Tibial nerve (tissue), 4 donors: ENCODE data around the gene CLEC3A. TPM values are rescaled to one million over a fixed set of nuclear protein-coding genes. Genes with fewer than 3 reads are reported as not detected.

Experiments
- DNase-seq, 2 donors: peaks; one replicate each; pipeline ENCODE4 v3.0.0-alpha.2; 2019; ENCODE audit warnings: low spot score in 2 of 2
- H3K27ac ChIP-seq, 4 donors: fragments of 200-600 bp; sonication (generic) in 3 of 4; one replicate each; pipeline ENCODE4 v1.5.1; 2017 to 2019; ENCODE audit warnings: mild to moderate bottlenecking in 1 of 4
- H3K27me3 ChIP-seq, 2 donors: fragments of 200-600 bp; sonication (generic) in 1 of 2; one replicate each; pipeline versions ENCODE4 v1.5.1 to v1.6.0; 2017 to 2019
- H3K36me3 ChIP-seq, 3 donors: fragments of 200-600 bp; sonication (generic); one replicate each; pipeline ENCODE4 v1.5.1; 2018 to 2019
- H3K4me1 ChIP-seq, 4 donors: fragments of 200-600 bp; sonication (generic) in 3 of 4; one replicate each; pipeline ENCODE4 v1.5.1; 2017 to 2019
- H3K4me3 ChIP-seq, 4 donors: fragments of 200-600 bp; sonication (generic) in 3 of 4; one replicate each; pipeline ENCODE4 v1.5.1; 2017 to 2019; ENCODE audit warnings: mild to moderate bottlenecking in 1 of 4, moderate library complexity in 1 of 4
- H3K9me3 ChIP-seq, 4 donors: fragments of 200-600 bp; sonication (generic) in 3 of 4; one replicate each; pipeline ENCODE4 v1.5.1; 2017 to 2019
- CTCF ChIP-seq, 5 experiments: fragments of 200-600 bp in 3 of 5; fragments of 450-650 bp in 2 of 5; sonication (generic) in 3 of 5; IDR thresholded peaks; one replicate each; pipeline ENCODE4 v1.5.1; 2016 to 2019; ENCODE audit warnings: antibody characterized with exemption in 5 of 5, mild to moderate bottlenecking in 3 of 5, moderate library complexity in 2 of 5
- EP300 ChIP-seq, 2 donors: sonication (generic); formaldehyde crosslinking; IDR thresholded peaks; one replicate each; pipeline ENCODE4 v1.6.1; 2017; ENCODE audit warnings: antibody characterized with exemption in 2 of 2, mild to moderate bottlenecking in 1 of 2
- POLR2A ChIP-seq, 2 donors: fragments of 450-650 bp; IDR thresholded peaks; one replicate each; pipeline ENCODE4 v1.6.1; 2017; ENCODE audit warnings: antibody characterized with exemption in 2 of 2, mild to moderate bottlenecking in 2 of 2, moderate library complexity in 2 of 2
- WGBS, 2 donors: methylation state at CpG; one replicate each; pipeline ENCODE4 v1.1.5; 2018; 5-methylcytosine and 5-hydroxymethylcytosine counted together
- total RNA-seq, 4 donors: library from RNA; depleted of rRNA; stranded (reverse); fragments of >200 nt; gene quantifications; one replicate each; pipeline ENCODE4 v1.1.0, GENCODE V29; 2016

The CLEC3A gene
- total RNA-seq, 4 donors from 2014 or later, result not detected

- WGBS, 2 donors, result 43 to 51% methylated on average over 4 of the region's 4 CpGs
- no peak for TF ChIP-seq POLR2A (IDR thresholded peaks at IDR 0.05)
- no peak for TF ChIP-seq EP300 (IDR thresholded peaks at IDR 0.05)
- TF ChIP-seq CTCF (IDR thresholded peaks at IDR 0.05), result no peak
- H3K27me3 ChIP-seq, result no peaks in the 10 kb centered on the region
- H3K4me3 ChIP-seq, result no peak overlapping the region
- no peak overlapping the region for H3K27ac ChIP-seq
- no peaks in the 10 kb centered on the region for H3K9me3 ChIP-seq
- no peak for DNase-seq
- no peaks in the 10 kb centered on the region for H3K4me1 ChIP-seq
- no peaks in the 10 kb centered on the region for H3K36me3 ChIP-seq
Observed at GRCh38 chr16:78065319-78065718, 43.0 kb downstream of the CLEC3A start.

- H3K9me3 ChIP-seq, result no peaks in the 10 kb centered on the region
- no peak for DNase-seq
- no peaks in the 10 kb centered on the region for H3K4me1 ChIP-seq
- H3K36me3 ChIP-seq, result no peaks in the 10 kb centered on the region
- TF ChIP-seq EP300 (IDR thresholded peaks at IDR 0.05) (no peak), POLR2A (IDR thresholded peaks at IDR 0.05) (no peak), CTCF (IDR thresholded peaks at IDR 0.05) (no peak)
- H3K27me3 ChIP-seq, result no peaks in the 10 kb centered on the region
- no peak overlapping the region for H3K4me3 ChIP-seq
- WGBS, 2 donors, result 92 to 97% methylated on average over 5 of the region's 5 CpGs
- H3K27ac ChIP-seq, result no peak overlapping the region
Observed at GRCh38 chr16:78069913-78070312, 47.6 kb downstream of the CLEC3A start.

DNA sequence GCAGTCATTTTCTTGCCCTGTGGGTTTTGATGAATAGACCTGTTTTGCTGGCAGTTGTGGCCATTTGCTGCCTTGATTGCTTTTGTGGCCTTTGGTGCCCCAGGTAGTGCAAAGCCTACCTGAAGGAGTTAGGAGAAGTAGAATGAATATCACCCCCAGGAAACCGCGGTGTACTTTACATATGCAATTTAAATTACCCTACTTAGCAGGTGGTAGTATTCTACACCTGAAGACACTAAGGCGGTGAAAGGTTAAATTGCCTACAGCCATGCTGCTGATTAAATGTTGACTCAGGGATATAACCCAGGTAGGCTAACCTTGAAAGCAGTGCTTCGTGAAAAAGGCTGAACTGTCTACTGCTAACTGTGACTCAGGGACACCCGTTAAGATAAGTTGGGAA, 49.9 kb downstream of the CLEC3A start:
- no peak for DNase-seq
- Histone ChIP-seq H3K27ac (no peak overlapping the region), H3K9me3 (no peaks in the 10 kb centered on the region), H3K4me1 (no peaks in the 10 kb centered on the region), H3K36me3 (no peaks in the 10 kb centered on the region), H3K4me3 (no peak overlapping the region), H3K27me3 (no peaks in the 10 kb centered on the region)
- 17 to 19% methylated on average over 5 of the region's 5 CpGs for WGBS, 2 donors
- TF ChIP-seq POLR2A (IDR thresholded peaks at IDR 0.05) (no peak), EP300 (IDR thresholded peaks at IDR 0.05) (no peak), CTCF (IDR thresholded peaks at IDR 0.05) (no peak)

DNA sequence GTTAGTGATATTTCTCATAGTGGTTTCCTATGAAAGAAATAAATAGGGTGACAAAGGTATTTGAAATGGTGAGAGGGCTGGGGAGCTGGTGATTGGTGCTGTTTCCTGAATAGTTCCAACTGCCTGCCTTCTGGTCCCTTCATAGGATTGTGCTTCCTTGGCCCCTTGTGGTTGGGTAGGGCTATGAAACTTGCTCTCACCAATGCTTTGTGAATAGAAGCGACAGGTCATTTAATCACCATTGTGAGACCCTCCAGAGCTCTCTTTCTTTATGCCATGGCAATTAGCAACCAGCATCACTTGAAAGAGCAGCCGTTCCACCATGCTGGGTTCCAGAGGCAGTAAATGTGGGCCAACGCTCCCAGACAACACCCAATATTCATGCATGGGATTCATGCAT, 53.5 kb downstream of the CLEC3A start:
- no peaks in the 10 kb centered on the region for H3K36me3 ChIP-seq
- no peaks in the 10 kb centered on the region for H3K9me3 ChIP-seq
- TF ChIP-seq EP300 (IDR thresholded peaks at IDR 0.05) (no peak), CTCF (IDR thresholded peaks at IDR 0.05) (no peak), POLR2A (IDR thresholded peaks at IDR 0.05) (no peak)
- WGBS, 2 donors, result 25 to 51% methylated on average over 3 of the region's 3 CpGs
- DNase-seq, result no peak
- no peaks in the 10 kb centered on the region for H3K27me3 ChIP-seq
- no peaks in the 10 kb centered on the region for H3K4me1 ChIP-seq
- no peak overlapping the region for H3K4me3 ChIP-seq
- no peak overlapping the region for H3K27ac ChIP-seq

- 87 to 91% methylated on average over 4 of the region's 4 CpGs for WGBS, 2 donors
- Histone ChIP-seq H3K27me3 (no peaks in the 10 kb centered on the region), H3K9me3 (no peaks in the 10 kb centered on the region), H3K27ac (no peak overlapping the region), H3K36me3 (no peaks in the 10 kb centered on the region), H3K4me3 (no peak overlapping the region), H3K4me1 (no peaks in the 10 kb centered on the region)
- TF ChIP-seq POLR2A (IDR thresholded peaks at IDR 0.05) (no peak), CTCF (IDR thresholded peaks at IDR 0.05) (no peak), EP300 (IDR thresholded peaks at IDR 0.05) (no peak)
- no peak for DNase-seq
Observed at GRCh38 chr16:78081341-78081740, 59.0 kb downstream of the CLEC3A start.

Other genes with a start within 250 kb of the CLEC3A start
- gene VAT1L, start 234.0 kb upstream of the CLEC3A start, total RNA-seq, result 10 to 100 TPM in 3 of 4 donors, 1 to 10 TPM in 1; 7.2 to 21.6 (median 19.5) TPM
- gene WWOX, start 77.1 kb downstream of the CLEC3A start, total RNA-seq, result 100 to 1,000 TPM in 1 of 4 donors, 10 to 100 TPM in 3; 76.8 to 102 (median 83.6) TPM